ENCODE results near the gene COX4I1. TPM values are rescaled to one million over a fixed set of nuclear protein-coding genes. Genes with fewer than 3 reads are reported as not detected.

Gene COX4I1
- total RNA-seq, 1 donor from 2014 or later: 591 TPM

- TF ChIP-seq CTCF (IDR thresholded peaks at IDR 0.05; ENCODE audit: insufficient read depth, low read length, severe bottlenecking): no peak
- FAIRE-seq: no peak
- peaks cover 35% of the 10 kb centered on the region for H3K36me3 ChIP-seq (ENCODE audit: control insufficient read depth, insufficient read depth, low read length)
- no peaks in the 10 kb centered on the region for H3K27me3 ChIP-seq (ENCODE audit: control insufficient read depth, insufficient read depth, low read length)
- H3K4me3 ChIP-seq (ENCODE audit: low read depth, low read length): no peak overlapping the region
- DNase-seq (ENCODE audit: low read depth): no peak
These were observed 10.7 kb upstream of the COX4I1 start for GRCh38 chr16:85788819-85789218.

- Histone ChIP-seq H3K4me3 (ENCODE audit: low read depth, low read length) (no peak overlapping the region), H3K36me3 (ENCODE audit: control insufficient read depth, insufficient read depth, low read length) (peaks cover 32% of the 10 kb centered on the region), H3K27me3 (ENCODE audit: control insufficient read depth, insufficient read depth, low read length) (no peaks in the 10 kb centered on the region)
- DNase-seq (ENCODE audit: low read depth): no peak
- TF ChIP-seq CTCF (IDR thresholded peaks at IDR 0.05; ENCODE audit: insufficient read depth, low read length, severe bottlenecking): no peak
- FAIRE-seq: no peak
These were observed 9.7 kb upstream of the COX4I1 start for GRCh38 chr16:85789773-85790172.

- TF ChIP-seq CTCF (IDR thresholded peaks at IDR 0.05; ENCODE audit: insufficient read depth, low read length, severe bottlenecking): no peak
- FAIRE-seq (no peak), DNase-seq (ENCODE audit: low read depth) (no peak)
- Histone ChIP-seq H3K36me3 (ENCODE audit: control insufficient read depth, insufficient read depth, low read length) (peaks cover 20% of the 10 kb centered on the region), H3K27me3 (ENCODE audit: control insufficient read depth, insufficient read depth, low read length) (no peaks in the 10 kb centered on the region), H3K4me3 (ENCODE audit: low read depth, low read length) (no peak overlapping the region)
These were observed 5.7 kb upstream of the COX4I1 start for GRCh38 chr16:85793662-85794298.

GRCh38 chr16:85794696-85795095 is 4.8 kb upstream of the COX4I1 start:
- Histone ChIP-seq H3K27me3 (ENCODE audit: control insufficient read depth, insufficient read depth, low read length) (no peaks in the 10 kb centered on the region), H3K4me3 (ENCODE audit: low read depth, low read length) (no peak overlapping the region), H3K36me3 (ENCODE audit: control insufficient read depth, insufficient read depth, low read length) (peaks cover 20% of the 10 kb centered on the region)
- DNase-seq (ENCODE audit: low read depth) (no peak), FAIRE-seq (no peak)
- no peak for TF ChIP-seq CTCF (IDR thresholded peaks at IDR 0.05; ENCODE audit: insufficient read depth, low read length, severe bottlenecking)

- FAIRE-seq: no peak
- no peak for TF ChIP-seq CTCF (IDR thresholded peaks at IDR 0.05; ENCODE audit: insufficient read depth, low read length, severe bottlenecking)
These were observed 3.3 kb upstream of the COX4I1 start for GRCh38 chr16:85796152-85796551.

GRCh38 chr16:85796599-85796998 is 2.9 kb upstream of the COX4I1 start:
- TF ChIP-seq CTCF (IDR thresholded peaks at IDR 0.05; ENCODE audit: insufficient read depth, low read length, severe bottlenecking): no peak
- Histone ChIP-seq H3K36me3 (ENCODE audit: control insufficient read depth, insufficient read depth, low read length) (peaks cover 22% of the 10 kb centered on the region), H3K4me3 (ENCODE audit: low read depth, low read length) (no peak overlapping the region), H3K27me3 (ENCODE audit: control insufficient read depth, insufficient read depth, low read length) (no peaks in the 10 kb centered on the region)
- no peak for FAIRE-seq
- DNase-seq (ENCODE audit: low read depth): no peak

More at GRCh38 chr16:85796152-85796551, 3.3 kb upstream of the COX4I1 start:
- no peak overlapping the region for H3K4me3 ChIP-seq (ENCODE audit: low read depth, low read length)
- no peaks in the 10 kb centered on the region for H3K27me3 ChIP-seq (ENCODE audit: control insufficient read depth, insufficient read depth, low read length)
- no peak for DNase-seq (ENCODE audit: low read depth)
- peaks cover 21% of the 10 kb centered on the region for H3K36me3 ChIP-seq (ENCODE audit: control insufficient read depth, insufficient read depth, low read length)
